HepG2 (cell line): ENCODE measurements around the gene FEM1B. TPM values are rescaled to one million over a fixed set of nuclear protein-coding genes. Genes with fewer than 3 reads are reported as not detected.

Experiments
- ATAC-seq: fragments of 200-7000 bp; cut with Tn5 transposase; 3 replicates; pipeline ENCODE4 v1.9.1; 2020; ENCODE audit warnings: mild to moderate bottlenecking, moderate library complexity
- BruUV-seq: library from RNA; stranded (reverse); fragments of 400-500 nt; replicated peaks from 2 replicates; lab custom pipeline; 2021; lab: Mats Ljungman, UMichigan
- CTCF ChIA-PET: fragments of 300-600 bp; formaldehyde crosslinking; extraction: SDS; loops from one replicate; lab custom pipeline; 2021; ENCODE audit warnings: low total read pairs, inconsistent platforms, low intra/inter-chr PET ratio; lab: Yijun Ruan, JAX
- POLR2A ChIA-PET: fragments of 350-600 bp; sonication (Branson Sonifier 250); formaldehyde crosslinking; loops from one replicate; lab custom pipeline; 2020; ENCODE audit warnings: antibody characterized with exemption, inconsistent platforms; lab: Yijun Ruan, JAX
- DNase-seq: peaks from one replicate; pipeline ENCODE4 v3.0.0-alpha.2; 2015; ENCODE audit warnings: low spot score
- FAIRE-seq: peaks from 3 replicates; lab custom pipeline; 2011; peaks lifted over from hg19 to GRCh38; lab: Jason Lieb, UNC
- H2AFZ ChIP-seq: one replicate; pipeline ENCODE4 v1.6.1; 2011; ENCODE audit warnings: low read length, inconsistent platforms
- H3K27ac ChIP-seq: fragments of 300-600 bp; 3 replicates; pipeline ENCODE4 v1.8.0; 2011; ENCODE audit warnings: mixed run types, mild to moderate bottlenecking, mixed read lengths, low read length, inconsistent platforms; ENCODE audit not compliant: insufficient read depth; ENCODE audit errors: extremely low read length
- H3K27me3 ChIP-seq, 2 experiments: fragments of 200-600 bp in 1 of 2; 2 replicates in 1 of 2; 3 replicates in 1 of 2; pipeline versions ENCODE4 v1.6.0 to v1.8.0; 2011; ENCODE audit warnings: low read length in 2 of 2, mild to moderate bottlenecking in 2 of 2, moderate library complexity in 2 of 2, inconsistent platforms in 1 of 2; ENCODE audit not compliant: insufficient read depth in 2 of 2, control insufficient read depth in 1 of 2
- H3K36me3 ChIP-seq, 2 experiments: fragments of 200-600 bp in 1 of 2; replicated peaks in 1 of 2; 2 replicates in 1 of 2; 3 replicates in 1 of 2; pipeline versions ENCODE4 v1.5.1 to v1.8.0; 2011; ENCODE audit warnings: low read length in 2 of 2, inconsistent platforms in 1 of 2; ENCODE audit not compliant: insufficient read depth in 2 of 2, control insufficient read depth in 1 of 2
- H3K4me1 ChIP-seq: 2 replicates; pipeline ENCODE4 v1.5.1; 2012; ENCODE audit warnings: low read length, inconsistent platforms; ENCODE audit not compliant: insufficient read depth
- H3K4me2 ChIP-seq: 2 replicates; pipeline ENCODE4 v1.6.0; 2011; ENCODE audit warnings: low read depth, low read length, inconsistent platforms
- H3K4me3 ChIP-seq, 3 experiments: fragments of 200-600 bp in 1 of 3; sonication (generic), shearing (Covaris generic) in 1 of 3; replicated peaks in 1 of 3; 2 replicates each; pipeline ENCODE4 v1.5.1; 2011 to 2016; ENCODE audit warnings: low read length in 3 of 3, inconsistent platforms in 2 of 3, low read depth in 2 of 3, mild to moderate bottlenecking in 2 of 3, control low read depth in 1 of 3, mixed read lengths in 1 of 3; ENCODE audit not compliant: insufficient read depth in 1 of 3
- H3K79me2 ChIP-seq: one replicate; pipeline ENCODE4 v1.6.1; 2011; ENCODE audit warnings: low read length, inconsistent platforms; ENCODE audit not compliant: insufficient read depth
- H3K9ac ChIP-seq: 2 replicates; pipeline ENCODE4 v1.6.0; 2011; ENCODE audit warnings: mild to moderate bottlenecking, low read depth, low read length, inconsistent platforms; ENCODE audit not compliant: insufficient read depth
- H3K9me3 ChIP-seq: 2 replicates; pipeline ENCODE4 v1.5.1; 2012; ENCODE audit warnings: mild to moderate bottlenecking, low read length
- H4K20me1 ChIP-seq: 2 replicates; pipeline ENCODE4 v1.6.0; 2011; ENCODE audit warnings: inconsistent platforms, mild to moderate bottlenecking, low read length, moderate library complexity; ENCODE audit not compliant: insufficient read depth
- ZBTB38 ChIP-seq: sonication (generic); formaldehyde crosslinking; IDR thresholded peaks from 2 replicates; pipeline ENCODE4 v1.5.1; 2020; ENCODE audit warnings: mild to moderate bottlenecking, missing genetic modification reagents
- ZNF34 ChIP-seq: sonication (generic); formaldehyde crosslinking; IDR thresholded peaks from 2 replicates; pipeline ENCODE4 v1.4.0; 2020; ENCODE audit warnings: mild to moderate bottlenecking, missing genetic modification reagents, borderline replicate concordance
- ZNF550 ChIP-seq: sonication (generic); formaldehyde crosslinking; IDR thresholded peaks from 2 replicates; pipeline ENCODE4 v1.4.0; 2020; ENCODE audit warnings: mild to moderate bottlenecking, missing genetic modification reagents, borderline replicate concordance
- ZNF788 ChIP-seq: sonication (generic); formaldehyde crosslinking; IDR thresholded peaks from 2 replicates; pipeline ENCODE4 v1.5.0; 2020; ENCODE audit warnings: mild to moderate bottlenecking, missing genetic modification reagents, borderline replicate concordance
- WGBS: methylation state at CpG from one replicate; pipeline ENCODE4 v1.1.6; 2017; ENCODE audit warnings: low lambda C conversion rate; 5-methylcytosine and 5-hydroxymethylcytosine counted together
- in situ Hi-C: cut with HindIII; loops from 2 replicates; pipeline ENCODE4 v1.10.0; 2017; ENCODE audit warnings: low pct_unique_long_range_greater_than_20kb; ENCODE audit not compliant: extremely low pct_ligation_motif_present
- intact Hi-C: fragments of 100-400 bp; cut with micrococcal nuclease; formaldehyde crosslinking; loops from one replicate; pipeline ENCODE4 v1.10.0; 2022; ENCODE audit not compliant: unreplicated experiment
- polyA plus RNA-seq, 8 experiments: library from polyadenylated mRNA; depleted of rRNA in 3 of 8; stranded (reverse) in 7 of 8; unstranded in 1 of 8; fragments of >200 nt; fragmentation: Illumina TruSeq in 4 of 8; extraction: Trizol in 4 of 8; gene quantifications; 2 replicates each; pipeline versions ENCODE4 v1.2.1 to v1.2.3, GENCODE V29; 2011 to 2016; ENCODE audit warnings: low read depth in 4 of 8, missing spikeins in 1 of 8, mixed read lengths in 1 of 8; ENCODE audit not compliant: insufficient read depth in 1 of 8
- total RNA-seq, 5 experiments: library from RNA; depleted of rRNA; stranded (reverse); fragments of >200 nt; fragmentation: Illumina TruSeq; extraction: Trizol; gene quantifications; 2 replicates each; pipeline ENCODE4 v1.2.3, GENCODE V29; 2016; ENCODE audit warnings: low read depth in 1 of 5
- TF ChIP-seq, protein P1 (sequence below): fragments of 450-650 bp; IDR thresholded peaks from 2 replicates; pipeline ENCODE4 v1.6.1; 2016

The FEM1B gene
- total and polyA plus RNA-seq, 2 of the 13 experiments (the other 11 are each of a cell fraction or from before 2014, with no cell fraction given), result 38.1 to 40.0 TPM

DNA sequence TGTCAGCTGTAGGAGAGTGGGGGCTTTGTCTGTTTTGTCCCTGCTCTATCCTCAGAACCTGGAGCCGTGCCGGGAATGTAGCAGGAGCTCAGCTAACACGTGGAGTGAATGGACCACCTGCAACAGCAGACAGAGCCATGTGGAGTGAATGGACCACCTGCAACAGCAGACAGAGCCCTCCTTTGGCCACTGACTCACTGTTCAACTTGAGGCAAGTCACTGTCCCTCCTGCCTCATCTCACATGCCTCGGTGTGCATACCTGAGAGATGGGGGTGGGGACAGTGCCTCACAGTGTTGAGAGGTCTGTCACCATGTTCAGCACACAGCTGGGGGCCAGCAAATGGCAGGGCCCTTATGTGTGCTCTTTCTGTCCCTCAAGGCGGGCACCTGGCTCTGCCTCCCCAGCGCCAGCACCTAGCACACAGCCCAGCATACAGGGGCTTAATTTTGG lies 27.9 kb downstream of the FEM1B start:
- Histone ChIP-seq H3K4me2 (peak overlapping the region; percentile 26; the same call in 1 of the 2 replicates), H4K20me1 (no peaks in the 10 kb centered on the region), H3K36me3 (no peaks in the 10 kb centered on the region), H2AFZ (no peak overlapping the region), H3K27ac (no peak overlapping the region)
- no peak for DNase-seq
- no peak for ATAC-seq
- no peak for FAIRE-seq
- TF ChIP-seq ZNF788 (CRISPR knock-in tag) (no peak), ZBTB38 (CRISPR knock-in tag) (no peak), ZNF34 (no peak), ZNF550 (no peak)
- TF ChIP-seq, protein P1, sequence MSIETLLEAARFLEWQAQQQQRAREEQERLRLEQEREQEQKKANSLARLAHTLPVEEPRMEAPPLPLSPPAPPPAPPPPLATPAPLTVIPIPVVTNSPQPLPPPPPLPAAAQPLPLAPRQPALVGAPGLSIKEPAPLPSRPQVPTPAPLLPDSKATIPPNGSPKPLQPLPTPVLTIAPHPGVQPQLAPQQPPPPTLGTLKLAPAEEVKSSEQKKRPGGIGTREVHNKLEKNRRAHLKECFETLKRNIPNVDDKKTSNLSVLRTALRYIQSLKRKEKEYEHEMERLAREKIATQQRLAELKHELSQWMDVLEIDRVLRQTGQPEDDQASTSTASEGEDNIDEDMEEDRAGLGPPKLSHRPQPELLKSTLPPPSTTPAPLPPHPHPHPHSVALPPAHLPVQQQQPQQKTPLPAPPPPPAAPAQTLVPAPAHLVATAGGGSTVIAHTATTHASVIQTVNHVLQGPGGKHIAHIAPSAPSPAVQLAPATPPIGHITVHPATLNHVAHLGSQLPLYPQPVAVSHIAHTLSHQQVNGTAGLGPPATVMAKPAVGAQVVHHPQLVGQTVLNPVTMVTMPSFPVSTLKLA, result peak; percentile 45; the same call in 1 of the 2 replicates
- TF ChIP-seq, all 625 proteins: peak for 1
- intact Hi-C loops (loop anchor here (5.0 kb wide), 1 partner anchor 467 kb away; no protein-coding TSS in a partner anchor), in situ Hi-C loops (loop anchor here (5.0 kb wide), 1 partner anchor 67 kb away; no protein-coding TSS in a partner anchor)
- Histone ChIP-seq H3K79me2 (no peaks in the 10 kb centered on the region), H3K9me3 (peaks cover 5% of the 10 kb centered on the region; the same call in 1 of the 2 replicates), H3K4me3 (no peak overlapping the region), H3K9ac (no peak overlapping the region), H3K4me1 (peaks cover 73% of the 10 kb centered on the region), H3K27me3 (no peaks in the 10 kb centered on the region)
- ChIA-PET POLR2A (no interaction called here), CTCF (interaction anchor here (1.2 to 1.8 kb wide), 4 partner anchors 27 to 78 kb away, joined by 3 to 19 read pairs (median 6); no protein-coding TSS in a partner anchor)
- 43% methylated on average over 5 of the region's 6 CpGs for WGBS
- no TSS peak for BruUV-seq
